Transverse colon (tissue), 3 donors: Measurements from ENCODE around the gene WDR5B.

Experiments
- POLR2A ChIP-seq: fragments of 450-650 bp; IDR thresholded peaks from one replicate; pipeline ENCODE4 v1.6.1; 2016; ENCODE audit warnings: antibody characterized with exemption, mild to moderate bottlenecking, moderate library complexity
- TF ChIP-seq, protein P1 (sequence below), 5 experiments: fragments of 200-600 bp in 3 of 5; fragments of 450-650 bp in 2 of 5; sonication (generic) in 3 of 5; IDR thresholded peaks; 1 replicate in 2 of 5; 2 replicates in 3 of 5; pipeline ENCODE4 v1.5.1; 2016 to 2017; ENCODE audit warnings: antibody characterized with exemption in 5 of 5, inconsistent platforms in 3 of 5, mild to moderate bottlenecking in 2 of 5, moderate library complexity in 1 of 5

DNA sequence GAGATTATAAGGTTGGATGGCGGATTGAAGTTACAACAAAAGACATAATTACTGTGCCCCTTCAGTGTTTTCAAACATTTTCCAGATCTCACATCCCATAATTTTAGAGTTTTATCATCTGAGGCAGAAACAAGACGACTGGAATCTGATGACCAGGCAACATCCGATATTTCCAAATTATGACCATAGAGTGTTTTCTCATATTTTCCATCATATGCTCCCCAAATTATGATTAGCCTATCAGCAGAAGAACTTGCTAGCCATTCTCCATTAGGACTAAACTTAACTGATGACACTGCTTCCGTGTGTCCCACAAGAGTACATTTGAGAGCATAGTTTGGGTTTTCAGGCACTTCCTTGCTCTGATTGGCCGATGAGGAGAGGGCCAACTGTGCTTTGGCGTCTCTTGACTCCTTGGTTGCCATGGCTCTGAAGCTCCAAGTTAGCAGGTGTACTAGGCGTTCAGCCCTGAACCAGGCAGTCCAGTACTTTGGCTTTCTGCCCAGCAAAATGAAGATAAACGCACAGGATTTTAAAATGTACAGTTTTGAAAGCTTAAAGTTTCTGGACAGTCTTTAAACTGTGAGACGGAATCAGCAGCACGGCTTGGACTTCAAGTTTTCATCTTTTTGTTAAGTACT, 638 bp downstream of the WDR5B start:
- no peak for TF ChIP-seq POLR2A
- TF ChIP-seq, protein P1, sequence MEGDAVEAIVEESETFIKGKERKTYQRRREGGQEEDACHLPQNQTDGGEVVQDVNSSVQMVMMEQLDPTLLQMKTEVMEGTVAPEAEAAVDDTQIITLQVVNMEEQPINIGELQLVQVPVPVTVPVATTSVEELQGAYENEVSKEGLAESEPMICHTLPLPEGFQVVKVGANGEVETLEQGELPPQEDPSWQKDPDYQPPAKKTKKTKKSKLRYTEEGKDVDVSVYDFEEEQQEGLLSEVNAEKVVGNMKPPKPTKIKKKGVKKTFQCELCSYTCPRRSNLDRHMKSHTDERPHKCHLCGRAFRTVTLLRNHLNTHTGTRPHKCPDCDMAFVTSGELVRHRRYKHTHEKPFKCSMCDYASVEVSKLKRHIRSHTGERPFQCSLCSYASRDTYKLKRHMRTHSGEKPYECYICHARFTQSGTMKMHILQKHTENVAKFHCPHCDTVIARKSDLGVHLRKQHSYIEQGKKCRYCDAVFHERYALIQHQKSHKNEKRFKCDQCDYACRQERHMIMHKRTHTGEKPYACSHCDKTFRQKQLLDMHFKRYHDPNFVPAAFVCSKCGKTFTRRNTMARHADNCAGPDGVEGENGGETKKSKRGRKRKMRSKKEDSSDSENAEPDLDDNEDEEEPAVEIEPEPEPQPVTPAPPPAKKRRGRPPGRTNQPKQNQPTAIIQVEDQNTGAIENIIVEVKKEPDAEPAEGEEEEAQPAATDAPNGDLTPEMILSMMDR (IDR thresholded peaks at IDR 0.05): no peak
